Subcutaneous adipose tissue (tissue), 4 donors: ENCODE data around the gene GINS3. TPM values are rescaled to one million over a fixed set of nuclear protein-coding genes. Genes with fewer than 3 reads are reported as not detected.

ENCODE experiments used
- total RNA-seq, 4 donors: library from RNA; depleted of rRNA; stranded (reverse); fragments of >200 nt; gene quantifications; one replicate each; pipeline ENCODE4 v1.1.0, GENCODE V29; 2016
- TF ChIP-seq, protein P1 (sequence below): fragments of 450-650 bp; IDR thresholded peaks from one replicate; pipeline ENCODE4 v1.5.1; 2016; ENCODE audit warnings: low read depth, mild to moderate bottlenecking, control low read depth, antibody characterized with exemption, moderate library complexity

GINS3 gene
- total RNA-seq, result 10 to 100 TPM in 1 of 4 donors, 1 to 10 TPM in 3; 3.9 to 11.1 (median 5.0) TPM

DNA sequence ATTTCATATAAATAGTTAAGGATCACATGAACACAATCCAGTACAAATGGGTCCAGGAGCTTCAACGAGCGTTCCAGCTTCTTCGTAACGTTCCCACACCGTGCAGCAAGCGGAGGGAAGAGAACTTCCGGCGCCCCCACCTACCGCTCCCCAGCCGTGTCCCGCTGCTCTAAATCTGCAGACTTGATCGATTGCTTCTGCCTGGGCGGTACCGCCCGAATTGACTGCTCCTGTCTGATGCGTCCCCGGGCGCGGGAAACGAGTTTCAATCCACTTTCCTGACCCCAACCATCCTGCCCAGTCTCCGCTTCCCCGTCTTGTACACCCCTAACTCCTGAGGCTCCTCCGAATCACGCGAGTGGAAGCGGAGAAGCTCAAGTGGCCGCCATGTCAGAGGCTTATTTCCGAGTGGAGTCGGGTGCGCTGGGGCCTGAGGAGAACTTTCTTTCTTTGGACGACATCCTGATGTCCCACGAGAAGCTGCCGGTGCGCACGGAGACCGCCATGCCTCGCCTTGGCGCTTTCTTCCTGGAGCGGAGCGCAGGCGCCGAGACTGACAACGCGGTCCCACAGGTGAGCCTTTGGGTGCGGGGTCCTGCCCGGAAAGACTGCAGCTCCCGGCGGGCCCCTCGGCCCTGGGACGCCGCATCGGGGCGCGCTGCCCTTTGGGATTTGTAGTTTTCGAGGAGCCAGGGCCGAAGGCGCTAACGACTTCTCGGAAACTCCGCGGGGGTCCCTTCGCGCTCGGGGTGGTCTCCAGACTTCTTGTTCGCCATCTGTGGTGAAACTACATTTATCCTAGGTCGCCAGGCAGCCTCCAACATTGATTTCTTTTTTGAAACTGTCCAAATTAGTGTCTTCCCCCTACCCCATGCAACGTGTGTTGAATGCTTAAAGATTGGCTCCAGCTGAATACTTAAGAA lies at the start of gene GINS3:
GINS3 (plus strand) TSS at position 257 of the 923 bp plus-strand sequence; CDS start at position 388, 131 bp downstream.
- TF ChIP-seq, protein P1, sequence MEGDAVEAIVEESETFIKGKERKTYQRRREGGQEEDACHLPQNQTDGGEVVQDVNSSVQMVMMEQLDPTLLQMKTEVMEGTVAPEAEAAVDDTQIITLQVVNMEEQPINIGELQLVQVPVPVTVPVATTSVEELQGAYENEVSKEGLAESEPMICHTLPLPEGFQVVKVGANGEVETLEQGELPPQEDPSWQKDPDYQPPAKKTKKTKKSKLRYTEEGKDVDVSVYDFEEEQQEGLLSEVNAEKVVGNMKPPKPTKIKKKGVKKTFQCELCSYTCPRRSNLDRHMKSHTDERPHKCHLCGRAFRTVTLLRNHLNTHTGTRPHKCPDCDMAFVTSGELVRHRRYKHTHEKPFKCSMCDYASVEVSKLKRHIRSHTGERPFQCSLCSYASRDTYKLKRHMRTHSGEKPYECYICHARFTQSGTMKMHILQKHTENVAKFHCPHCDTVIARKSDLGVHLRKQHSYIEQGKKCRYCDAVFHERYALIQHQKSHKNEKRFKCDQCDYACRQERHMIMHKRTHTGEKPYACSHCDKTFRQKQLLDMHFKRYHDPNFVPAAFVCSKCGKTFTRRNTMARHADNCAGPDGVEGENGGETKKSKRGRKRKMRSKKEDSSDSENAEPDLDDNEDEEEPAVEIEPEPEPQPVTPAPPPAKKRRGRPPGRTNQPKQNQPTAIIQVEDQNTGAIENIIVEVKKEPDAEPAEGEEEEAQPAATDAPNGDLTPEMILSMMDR, result no peak

DNA sequence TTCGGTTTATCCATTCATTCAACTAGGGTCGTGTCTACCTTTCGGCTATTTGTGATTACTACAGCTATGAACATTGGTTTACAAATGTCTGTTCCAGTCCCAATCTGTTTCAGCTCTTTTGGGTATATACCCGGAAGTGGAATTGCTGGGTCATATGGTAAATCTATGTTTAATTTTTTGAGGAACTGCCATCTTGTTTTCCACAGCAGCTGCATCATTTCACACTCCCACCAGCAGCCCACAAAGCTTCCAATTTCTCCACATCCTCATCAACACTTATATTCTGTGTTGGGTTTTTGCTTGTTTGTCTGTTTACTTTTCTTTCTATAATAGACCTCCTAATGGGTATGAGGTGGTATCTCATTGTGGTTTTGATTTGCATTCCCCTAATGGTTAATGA lies 48.7 kb upstream of the GINS3 start:
- TF ChIP-seq, protein P1, result no peak

DNA sequence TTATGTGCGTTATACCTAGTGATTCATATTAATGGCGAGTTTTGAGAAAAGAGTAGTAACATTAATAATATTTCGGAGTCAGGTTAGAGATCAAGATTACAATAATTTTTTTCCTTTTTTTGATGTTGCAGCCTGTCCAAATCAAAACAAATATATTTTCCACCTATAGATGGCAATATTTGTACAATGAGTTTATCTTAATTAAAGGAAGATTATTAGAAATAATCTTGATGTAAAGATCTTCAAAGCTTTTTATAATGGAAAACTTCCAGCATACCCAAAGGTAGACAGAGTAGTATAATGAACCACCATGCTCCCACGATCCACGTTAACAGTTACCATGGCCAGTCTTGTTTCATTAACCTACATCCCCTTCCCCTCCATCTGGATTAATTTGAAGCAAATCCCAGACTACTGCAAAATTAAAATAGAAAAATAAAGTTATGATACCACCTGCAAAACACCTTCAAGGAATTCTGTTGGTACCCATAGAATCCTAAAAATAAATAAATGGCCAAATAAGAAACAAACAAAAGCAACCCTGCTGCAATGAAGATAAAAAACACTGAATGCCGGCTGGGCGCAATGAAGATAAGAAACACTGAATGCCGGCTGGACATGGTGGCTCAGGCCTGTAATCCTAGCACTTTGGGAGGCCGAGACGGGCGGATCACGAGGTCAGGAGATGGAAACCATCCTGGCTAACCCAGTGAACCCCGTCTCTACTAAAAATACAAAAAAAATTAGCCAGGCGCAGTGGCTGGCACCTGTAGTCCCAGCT lies 46.5 kb upstream of the GINS3 start:
- TF ChIP-seq, protein P1, result no peak

DNA sequence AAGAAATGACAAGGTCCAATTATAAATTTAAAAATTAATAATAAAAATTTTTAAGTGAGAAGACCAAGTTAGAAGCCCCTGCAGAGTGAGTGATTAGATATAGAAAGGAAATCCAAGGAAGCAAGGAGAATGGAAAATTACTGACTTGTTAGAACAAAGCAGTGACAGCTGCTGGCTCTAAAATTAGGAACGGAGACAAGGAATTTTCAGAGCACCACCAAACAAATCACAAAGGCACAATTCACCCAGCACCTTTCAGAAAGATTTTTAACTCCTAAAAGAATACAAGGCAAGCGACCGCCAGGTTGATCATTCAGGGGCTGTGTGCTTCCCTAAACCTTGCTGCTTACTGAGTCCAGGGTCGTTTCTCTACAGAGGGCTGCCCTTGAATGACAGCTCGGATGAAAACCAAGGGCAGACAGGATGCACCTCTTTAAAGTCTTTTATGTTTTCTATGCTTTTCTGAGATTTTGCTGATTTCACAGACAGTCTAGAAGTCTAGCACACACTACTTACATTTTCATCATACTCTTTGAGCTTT lies 45.4 kb upstream of the GINS3 start:
- TF ChIP-seq, protein P1, result no peak

DNA sequence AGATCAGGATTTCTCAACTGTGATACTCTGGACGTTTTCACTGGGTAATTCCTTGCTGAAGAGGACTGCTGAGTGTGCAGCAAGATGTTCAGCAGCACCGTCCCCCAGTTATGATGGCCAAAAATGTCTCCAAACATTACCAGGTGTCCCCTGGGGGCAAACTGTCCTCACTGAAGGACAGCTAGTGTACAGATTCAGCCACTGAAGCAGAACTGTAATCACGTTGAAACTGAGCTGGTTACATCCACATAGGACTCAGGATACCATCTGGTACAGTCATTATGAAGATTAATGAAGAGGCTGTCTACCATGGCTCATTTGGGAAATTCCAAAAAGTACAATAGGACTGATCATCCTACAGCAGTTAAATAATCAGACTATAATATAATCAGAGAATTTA lies 43.3 kb upstream of the GINS3 start:
- TF ChIP-seq, protein P1, result no peak

DNA sequence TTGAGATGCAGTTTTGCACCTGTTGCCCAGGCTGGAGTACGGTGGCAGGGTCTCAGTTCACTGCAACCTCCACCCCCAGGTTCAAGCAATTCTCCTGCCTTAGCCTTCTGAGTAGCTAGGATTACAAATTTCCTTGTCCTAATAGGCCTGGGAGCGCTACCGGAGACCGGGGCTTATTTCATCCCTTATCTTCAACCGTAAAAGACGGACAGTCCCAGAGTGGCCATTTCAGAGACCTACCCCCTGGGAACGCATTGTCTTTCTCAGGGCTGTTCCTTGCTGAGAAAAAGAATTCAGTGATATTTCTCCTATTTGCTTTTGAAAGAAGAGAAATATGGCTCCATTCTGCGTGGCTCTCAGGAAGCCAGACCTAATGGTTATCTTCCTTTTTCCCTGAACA lies 39.6 kb upstream of the GINS3 start:
- TF ChIP-seq, protein P1, result no peak

DNA sequence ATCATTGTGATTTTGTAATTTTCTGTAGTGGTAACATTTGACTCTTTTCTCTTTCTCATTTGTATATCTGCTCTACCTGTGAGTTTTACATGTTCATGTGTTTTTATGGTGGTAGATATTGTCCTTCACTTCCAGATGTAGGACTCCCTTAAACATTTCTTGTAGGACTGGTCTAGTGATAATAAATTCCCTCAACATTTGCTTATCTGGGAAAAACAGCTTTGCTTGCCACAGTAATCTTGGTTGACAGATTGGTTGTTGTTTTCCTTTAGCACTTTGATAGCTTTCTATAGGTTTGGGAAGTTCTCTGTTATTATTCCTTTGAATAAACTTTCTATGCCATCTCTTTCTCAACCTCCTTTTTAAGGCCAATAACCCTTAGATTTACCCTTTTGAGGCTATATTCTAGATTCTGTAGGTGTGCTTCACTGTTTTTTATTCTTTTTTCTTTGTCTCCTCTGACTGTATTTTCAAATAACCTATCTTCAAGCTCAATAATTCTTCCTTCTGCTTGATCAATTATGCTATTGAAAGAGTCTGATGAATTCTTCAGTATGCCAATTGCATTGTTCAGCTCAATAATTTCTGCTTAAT lies 32.1 kb upstream of the GINS3 start:
- TF ChIP-seq, protein P1, result no peak
